Endometrial microvascular endothelial cells (primary cell): Measurements from ENCODE around the gene BCL11A. TPM values are rescaled to one million over a fixed set of nuclear protein-coding genes. Genes with fewer than 3 reads are reported as not detected.

Experiments
- in situ Hi-C: cut with HindIII; loops from 2 replicates; pipeline ENCODE4 v1.10.0; 2017; ENCODE audit warnings: low sequenced_read_pairs, low pct_unique_long_range_greater_than_20kb; ENCODE audit errors: inconsistent ontology term
- total RNA-seq: library from RNA; depleted of rRNA; stranded (reverse); fragments of >200 nt; gene quantifications from one replicate; pipeline ENCODE4 v1.2.3, GENCODE V29; 2015; ENCODE audit errors: inconsistent ontology term

The BCL11A gene
- total RNA-seq, 1 donor from 2014 or later = not detected

- in situ Hi-C loops = no loop called here
Measured at GRCh38 chr2:60479226-60480088, 74.0 kb downstream of the BCL11A start.

GRCh38 chr2:60478660-60479059, 74.8 kb downstream of the BCL11A start:
- in situ Hi-C loops = no loop called here

GRCh38 chr2:60476206-60476954, 77.1 kb downstream of the BCL11A start:
- in situ Hi-C loops = no loop called here

- in situ Hi-C loops = no loop called here
Measured at GRCh38 chr2:60475123-60475830, 78.2 kb downstream of the BCL11A start.

GRCh38 chr2:60474301-60474700, 79.2 kb downstream of the BCL11A start:
- in situ Hi-C loops = no loop called here

- in situ Hi-C loops = no loop called here
Measured at GRCh38 chr2:60473546-60473945, 79.9 kb downstream of the BCL11A start.

GRCh38 chr2:60472663-60473289, 80.7 kb downstream of the BCL11A start:
- in situ Hi-C loops = no loop called here

GRCh38 chr2:60472041-60472440, 81.4 kb downstream of the BCL11A start:
- in situ Hi-C loops = no loop called here

GRCh38 chr2:60470340-60470739, 83.1 kb downstream of the BCL11A start:
- in situ Hi-C loops = no loop called here

- in situ Hi-C loops = no loop called here
Measured at GRCh38 chr2:60469536-60470317, 83.7 kb downstream of the BCL11A start.

GRCh38 chr2:60468382-60469085, 84.9 kb downstream of the BCL11A start:
- in situ Hi-C loops = no loop called here

- in situ Hi-C loops = no loop called here
Measured at GRCh38 chr2:60466161-60466702, 87.2 kb downstream of the BCL11A start.

GRCh38 chr2:60465736-60466135, 87.7 kb downstream of the BCL11A start:
- in situ Hi-C loops = no loop called here

GRCh38 chr2:60463249-60463648, 90.2 kb downstream of the BCL11A start:
- in situ Hi-C loops = no loop called here

- in situ Hi-C loops = no loop called here
Measured at GRCh38 chr2:60461421-60462108, 91.9 kb downstream of the BCL11A start.

GRCh38 chr2:60460577-60461420, 92.7 kb downstream of the BCL11A start:
- in situ Hi-C loops = no loop called here
